Right ventricle myocardium inferior (tissue), 1 donor: ENCODE results near the gene DLX1. TPM values are rescaled to one million over a fixed set of nuclear protein-coding genes. Genes with fewer than 3 reads are reported as not detected.

ENCODE experiments used
- ATAC-seq: fragments of 200-7000 bp; cut with Tn5 transposase; one replicate; pipeline ENCODE4 v1.9.1; 2020; ENCODE audit warnings: mild to moderate bottlenecking, moderate library complexity
- DNase-seq: peaks from one replicate; pipeline ENCODE4 v3.0.0; 2021; ENCODE audit errors: missing footprints
- intact Hi-C: fragments of 100-400 bp; cut with DNase I; formaldehyde crosslinking; loops from one replicate; pipeline ENCODE4 v1.11.0; 2022
- total RNA-seq: library from RNA; stranded (reverse); fragmentation: NEBNext Ultra II Directional; extraction: Animal tissue kit (Norgen Biotek cat#: 25700); gene quantifications from one replicate; pipeline ENCODE4 v1.2.1, GENCODE V29; 2021
- donor health status: DM: no; HTN: yes; CAD: no; lungs with severe emphysema.

Gene DLX1
- total RNA-seq, 1 donor from 2014 or later = not detected

- intact Hi-C loops = no loop called here
- peak; percentile 60 for DNase-seq
Observed at GRCh38 chr2:172083628-172084394, 1.5 kb upstream of the DLX1 start.

GRCh38 chr2:172084395-172084644 lies 987 bp upstream of the DLX1 start:
- DNase-seq (no peak), ATAC-seq (no peak)
- intact Hi-C loops = no loop called here

More at GRCh38 chr2:172083628-172084394, 1.5 kb upstream of the DLX1 start:
- ATAC-seq = no peak

- peak; percentile 84 for ATAC-seq
- DNase-seq = peak; percentile 92
- intact Hi-C loops = no loop called here
Observed at GRCh38 chr2:172084645-172085459, 455 bp upstream of the DLX1 start.

GRCh38 chr2:172086241-172087206 lies 1.2 kb downstream of the DLX1 start:
- DNase-seq (peak; percentile 66), ATAC-seq (no peak)
- intact Hi-C loops = no loop called here

GRCh38 chr2:172087207-172087779 lies 2.0 kb downstream of the DLX1 start:
- DNase-seq = no peak
- intact Hi-C loops = no loop called here
- ATAC-seq = no peak

GRCh38 chr2:172087780-172088244 lies 2.5 kb downstream of the DLX1 start:
- ATAC-seq (no peak), DNase-seq (no peak)
- intact Hi-C loops = no loop called here

GRCh38 chr2:172088245-172089004 lies 3.1 kb downstream of the DLX1 start:
- DNase-seq (no peak), ATAC-seq (no peak)
- intact Hi-C loops = no loop called here

GRCh38 chr2:172089005-172089504 lies 3.7 kb downstream of the DLX1 start:
- DNase-seq = no peak
- intact Hi-C loops = no loop called here
- ATAC-seq = no peak

- DNase-seq (no peak), ATAC-seq (no peak)
- intact Hi-C loops = no loop called here
Observed at GRCh38 chr2:172089633-172090032, 4.3 kb downstream of the DLX1 start.

GRCh38 chr2:172090044-172090961 lies 5.0 kb downstream of the DLX1 start:
- DNase-seq (no peak), ATAC-seq (no peak)
- intact Hi-C loops = no loop called here

- intact Hi-C loops = no loop called here
- no peak for DNase-seq
- ATAC-seq = no peak
Observed at GRCh38 chr2:172091000-172091641, 5.8 kb downstream of the DLX1 start.

- intact Hi-C loops = no loop called here
- DNase-seq (no peak), ATAC-seq (no peak)
Observed at GRCh38 chr2:172091761-172092566, 6.7 kb downstream of the DLX1 start.

- ATAC-seq (no peak), DNase-seq (no peak)
- intact Hi-C loops = no loop called here
Observed at GRCh38 chr2:172092716-172093415, 7.6 kb downstream of the DLX1 start.

GRCh38 chr2:172093416-172094293 lies 8.3 kb downstream of the DLX1 start:
- ATAC-seq = no peak
- intact Hi-C loops = no loop called here
- DNase-seq = no peak
